Smooth muscle cell (in vitro differentiated cells): ENCODE data around the gene ARCN1. TPM values are rescaled to one million over a fixed set of nuclear protein-coding genes. Genes with fewer than 3 reads are reported as not detected.

Source experiments
- DNase-seq: peaks from one replicate; lab custom pipeline; 2025; ENCODE audit not compliant: unreplicated experiment; lab: John Stamatoyannopoulos, UW
- H2AFZ ChIP-seq: fragments of 200-600 bp; sonication (generic); 2 replicates; pipeline ENCODE4 v1.6.0; 2016; ENCODE audit warnings: antibody characterized with exemption, low read depth, mild to moderate bottlenecking
- H3F3A ChIP-seq: fragments of 200-600 bp; sonication (generic); 2 replicates; pipeline ENCODE4 v1.6.0; 2017; ENCODE audit warnings: antibody characterized with exemption, low read depth
- H3K27ac ChIP-seq: fragments of 200-600 bp; sonication (generic); 2 replicates; pipeline ENCODE4 v1.5.1; 2016; ENCODE audit warnings: low read depth, mild to moderate bottlenecking
- H3K27me3 ChIP-seq: fragments of 200-600 bp; sonication (generic); 2 replicates; pipeline ENCODE4 v1.6.1; 2016; ENCODE audit warnings: low read depth, mild to moderate bottlenecking
- H3K36me3 ChIP-seq: fragments of 200-600 bp; sonication (generic); 2 replicates; pipeline ENCODE4 v1.5.1; 2016; ENCODE audit warnings: low read depth
- H3K4me1 ChIP-seq: fragments of 200-600 bp; sonication (generic); 2 replicates; pipeline ENCODE4 v1.5.1; 2016; ENCODE audit warnings: low read depth
- H3K4me2 ChIP-seq: fragments of 200-600 bp; sonication (generic); 2 replicates; pipeline ENCODE4 v1.6.0; 2016; ENCODE audit warnings: mild to moderate bottlenecking
- H3K4me3 ChIP-seq: fragments of 200-600 bp; sonication (generic); 2 replicates; pipeline ENCODE4 v1.5.1; 2016; ENCODE audit warnings: mild to moderate bottlenecking
- H3K79me2 ChIP-seq: fragments of 200-600 bp; sonication (generic); 2 replicates; pipeline ENCODE4 v1.6.0; 2016; ENCODE audit warnings: low read depth, mild to moderate bottlenecking
- H3K9ac ChIP-seq: fragments of 200-600 bp; sonication (generic); 2 replicates; pipeline ENCODE4 v1.6.0; 2016; ENCODE audit warnings: low read depth
- H3K9me3 ChIP-seq: fragments of 200-600 bp; sonication (generic); replicated peaks from 2 replicates; pipeline ENCODE4 v1.5.1; 2016; ENCODE audit warnings: low read depth
- H4K20me1 ChIP-seq: fragments of 200-600 bp; sonication (generic); 2 replicates; pipeline ENCODE4 v1.6.0; 2016; ENCODE audit warnings: low read depth
- CTCF ChIP-seq: fragments of 200-600 bp; sonication (generic); IDR thresholded peaks from 2 replicates; pipeline ENCODE4 v1.5.1; 2017; ENCODE audit warnings: borderline replicate concordance, mild to moderate bottlenecking, antibody characterized with exemption; ENCODE audit not compliant: insufficient read depth, poor library complexity, severe bottlenecking
- WGBS: methylation state at CpG from one replicate; pipeline ENCODE4 v1.1.7; 2016; ENCODE audit warnings: low lambda C conversion rate; 5-methylcytosine and 5-hydroxymethylcytosine counted together
- polyA plus RNA-seq: library from polyadenylated mRNA; unstranded; fragments of >200 nt; fragmentation: Nextera tagmentation; extraction: Ambion mirVana; gene quantifications from 2 replicates; pipeline ENCODE4 v1.2.1, GENCODE V29; 2016
- total RNA-seq: library from RNA; depleted of rRNA; stranded (reverse); fragments of >200 nt; gene quantifications from 2 replicates; pipeline ENCODE4 v1.2.3, GENCODE V29; 2014

Gene ARCN1
- total and polyA plus RNA-seq, 2 experiments from 2014 or later = 285 to 314 TPM

- H2AFZ ChIP-seq = no peak overlapping the region
- 76% methylated on average over 5 of the region's 5 CpGs for WGBS
- H3K27ac ChIP-seq = no peak overlapping the region
- no peaks in the 10 kb centered on the region for H3F3A ChIP-seq
- H3K27me3 ChIP-seq = no peaks in the 10 kb centered on the region
- no peak overlapping the region for H3K4me2 ChIP-seq
- H3K79me2 ChIP-seq = peaks cover 23% of the 10 kb centered on the region
- peaks cover 5% of the 10 kb centered on the region for H3K4me1 ChIP-seq
- no peak overlapping the region for H3K9ac ChIP-seq
- no peaks in the 10 kb centered on the region for H3K9me3 ChIP-seq
- TF ChIP-seq CTCF = no peak
- DNase-seq = no peak
- H3K36me3 ChIP-seq = no peaks in the 10 kb centered on the region
- peaks cover 99% of the 10 kb centered on the region for H4K20me1 ChIP-seq
- H3K4me3 ChIP-seq = no peak overlapping the region
Measured at GRCh38 chr11:118628861-118629549, 56.8 kb downstream of the ARCN1 start.

- no peak for DNase-seq
- Histone ChIP-seq H3F3A (no peaks in the 10 kb centered on the region), H3K79me2 (peaks cover 14% of the 10 kb centered on the region), H3K9me3 (no peaks in the 10 kb centered on the region), H3K27me3 (no peaks in the 10 kb centered on the region), H3K27ac (no peak overlapping the region), H2AFZ (no peak overlapping the region), H3K4me1 (peaks cover 13% of the 10 kb centered on the region), H3K9ac (no peak overlapping the region), H3K36me3 (no peaks in the 10 kb centered on the region), H3K4me2 (no peak overlapping the region), H4K20me1 (peaks cover 99% of the 10 kb centered on the region), H3K4me3 (no peak overlapping the region)
- TF ChIP-seq CTCF = no peak
- whole genome bisulfite sequencing = 93% methylated on average over 6 of the region's 6 CpGs
Measured at GRCh38 chr11:118629761-118630661, 57.8 kb downstream of the ARCN1 start.

GRCh38 chr11:118631142-118631909, 59.1 kb downstream of the ARCN1 start:
- WGBS = 92% methylated on average over 14 of the region's 14 CpGs
- no peak for DNase-seq
- Histone ChIP-seq H3F3A (no peaks in the 10 kb centered on the region), H3K27ac (no peak overlapping the region), H3K4me3 (no peak overlapping the region), H4K20me1 (peaks cover 99% of the 10 kb centered on the region), H3K36me3 (no peaks in the 10 kb centered on the region), H3K79me2 (peaks cover 9% of the 10 kb centered on the region), H2AFZ (no peak overlapping the region), H3K4me2 (no peak overlapping the region), H3K4me1 (peaks cover 21% of the 10 kb centered on the region), H3K27me3 (no peaks in the 10 kb centered on the region), H3K9me3 (no peaks in the 10 kb centered on the region), H3K9ac (no peak overlapping the region)
- TF ChIP-seq CTCF = no peak
